GM18505 (cell line): Measurements from ENCODE around the gene ZNF516.

Source experiments
- ATAC-seq: cut with Tn5 transposase; IDR thresholded peaks from one replicate; pipeline ENCODE4 v1.9.1; 2021; ENCODE audit not compliant: unreplicated experiment
- POLR2A ChIP-seq: IDR thresholded peaks from 4 replicates; pipeline ENCODE4 v1.6.1; 2011; ENCODE audit warnings: borderline replicate concordance; ENCODE audit not compliant: insufficient read depth, insufficient read length; ENCODE audit errors: extremely low read depth

The ZNF516 gene

GRCh38 chr18:76521417-76522121 lies 26.5 kb upstream of the ZNF516 start:
- no peak for TF ChIP-seq POLR2A
- ATAC-seq: no peak

GRCh38 chr18:76518860-76519538 lies 24.0 kb upstream of the ZNF516 start:
- no peak for ATAC-seq
- TF ChIP-seq POLR2A: no peak

DNA sequence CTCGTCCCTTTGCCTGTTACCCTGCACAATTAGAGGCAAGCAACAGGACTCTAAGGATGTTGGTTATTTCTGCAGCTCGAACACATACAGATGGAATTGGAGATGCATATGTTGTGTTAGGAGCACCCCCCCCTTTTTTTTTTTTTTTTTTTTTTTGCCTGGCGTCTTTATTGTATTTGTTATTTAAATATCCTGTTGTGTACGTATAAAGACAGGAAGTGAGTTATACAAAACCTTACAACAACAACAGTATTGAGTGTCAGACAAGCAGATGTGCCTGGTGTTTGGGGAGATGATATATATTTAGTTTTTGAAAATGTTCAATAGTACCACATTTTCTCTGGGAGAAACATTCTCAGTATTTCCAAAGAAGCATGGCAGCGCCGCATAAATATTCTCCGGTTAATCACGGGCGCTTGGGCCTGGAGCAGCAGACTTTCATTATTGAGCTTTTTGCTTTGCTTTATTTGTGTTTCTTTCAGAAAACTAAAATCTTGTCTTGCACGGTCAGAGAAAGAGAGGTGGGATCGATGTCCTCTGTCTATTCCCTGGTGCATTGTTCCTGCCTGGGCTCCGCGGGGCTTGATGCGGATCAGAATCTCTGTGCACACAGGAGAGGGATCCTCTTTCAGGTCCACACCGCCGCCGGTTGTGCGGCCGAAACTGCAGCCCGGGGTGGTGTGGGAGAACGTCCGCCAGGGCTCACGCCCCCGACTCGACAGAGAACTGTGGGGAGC lies 23.2 kb upstream of the ZNF516 start:
- ATAC-seq: no peak
- TF ChIP-seq POLR2A: no peak

GRCh38 chr18:76515576-76515975 lies 20.5 kb upstream of the ZNF516 start:
- no peak for TF ChIP-seq POLR2A
- ATAC-seq: no peak

- ATAC-seq: no peak
- no peak for TF ChIP-seq POLR2A
Measured at GRCh38 chr18:76514573-76514972, 19.5 kb upstream of the ZNF516 start.

DNA sequence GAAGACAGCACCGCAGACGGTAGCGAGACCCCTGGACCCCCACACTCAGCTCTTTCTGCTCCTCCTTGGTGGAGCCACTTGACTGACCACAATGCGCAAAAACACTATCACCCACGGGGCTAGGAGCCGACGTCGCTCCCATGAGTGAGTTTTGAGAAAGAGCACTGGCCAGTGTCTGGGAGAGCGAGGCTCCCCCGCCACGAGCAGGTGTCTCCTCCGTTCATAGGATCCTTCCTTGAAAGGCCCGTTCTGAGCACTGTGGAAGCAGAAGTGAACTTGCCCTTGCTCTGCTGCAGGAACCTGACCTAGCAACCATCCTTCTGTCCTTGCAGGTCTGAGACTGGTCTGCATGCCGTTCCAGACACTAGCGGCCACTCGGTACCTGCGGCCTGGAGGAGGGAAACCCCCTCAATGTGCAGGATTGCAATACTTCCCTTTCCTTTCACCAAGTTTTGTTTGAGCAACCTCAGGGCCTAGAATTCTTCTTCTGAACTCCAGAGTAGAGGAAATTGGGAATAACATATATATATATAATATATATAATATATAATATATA lies 12.9 kb upstream of the ZNF516 start:
- no peak for ATAC-seq
- TF ChIP-seq POLR2A: no peak

DNA sequence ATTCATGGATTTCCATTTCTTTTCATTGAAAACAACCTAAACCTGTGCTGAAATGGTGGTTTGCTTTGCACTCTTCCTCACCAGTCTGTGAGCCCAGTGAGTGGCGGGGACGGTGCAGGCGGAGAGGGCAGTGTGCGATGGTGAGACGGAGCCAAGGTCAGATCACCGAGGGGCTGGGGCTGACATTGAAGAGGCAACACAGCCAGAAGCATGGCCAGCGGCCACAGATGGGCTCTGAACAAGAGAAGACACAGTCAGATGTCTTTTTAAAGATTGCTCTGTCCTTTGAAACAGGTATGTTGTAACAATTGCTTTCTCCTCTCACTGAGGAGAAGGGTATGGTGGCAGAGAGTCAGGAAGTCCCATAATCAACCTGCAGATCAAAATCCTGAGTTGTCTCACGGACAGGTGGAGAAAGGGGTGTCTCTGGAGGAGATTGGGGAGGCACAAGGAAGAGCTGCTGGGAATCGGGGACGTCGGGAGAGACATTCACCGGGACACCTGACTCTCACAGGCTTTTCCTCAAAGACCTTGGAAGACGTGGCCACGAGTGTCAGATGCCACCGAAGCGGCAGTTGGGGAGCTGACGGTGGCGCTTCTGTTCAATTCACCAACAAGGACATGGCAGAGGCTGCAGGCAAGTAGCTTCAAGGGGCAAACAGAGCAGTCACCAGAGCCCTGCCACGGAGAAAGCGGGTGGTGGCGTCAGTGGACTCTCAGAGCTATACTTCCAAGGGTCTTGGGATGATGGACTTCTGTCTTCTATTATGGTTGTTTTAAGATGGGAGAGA lies 12.1 kb upstream of the ZNF516 start:
- TF ChIP-seq POLR2A: no peak
- no peak for ATAC-seq

DNA sequence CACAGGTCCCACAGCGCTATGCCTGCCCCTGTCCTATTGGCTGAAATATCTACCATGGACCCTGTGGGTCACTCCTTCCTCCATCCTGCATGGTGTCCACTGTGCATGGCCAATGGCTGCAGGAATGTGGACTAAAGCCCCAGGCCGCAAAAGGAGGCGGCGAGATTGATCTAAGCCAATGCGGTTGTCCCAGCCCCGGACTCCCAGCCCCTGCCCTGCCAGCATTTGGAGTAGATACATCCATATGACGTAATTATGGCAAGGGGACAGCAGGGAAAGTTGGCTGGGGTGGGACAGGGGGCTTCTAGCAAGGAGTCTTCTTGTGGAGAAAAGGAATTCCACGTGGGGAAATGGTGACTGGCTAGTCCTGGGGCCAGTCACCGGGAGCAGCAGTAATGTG lies 11.4 kb upstream of the ZNF516 start:
- TF ChIP-seq POLR2A: no peak

GRCh38 chr18:76505614-76506013 lies 10.6 kb upstream of the ZNF516 start:
- no peak for TF ChIP-seq POLR2A
- ATAC-seq: no peak

More for the DNA sequence above, 11.4 kb upstream of the ZNF516 start:
- ATAC-seq: no peak

GRCh38 chr18:76504749-76505148 lies 9.7 kb upstream of the ZNF516 start:
- ATAC-seq: no peak
- TF ChIP-seq POLR2A: no peak

GRCh38 chr18:76503649-76504386 lies 8.8 kb upstream of the ZNF516 start:
- TF ChIP-seq POLR2A: no peak
- ATAC-seq: no peak

GRCh38 chr18:76502551-76502950 lies 7.5 kb upstream of the ZNF516 start:
- TF ChIP-seq POLR2A: no peak
- no peak for ATAC-seq
